Liver (tissue), 9 donors: ENCODE measurements around the gene MEF2D. TPM values are rescaled to one million over a fixed set of nuclear protein-coding genes. Genes with fewer than 3 reads are reported as not detected.

Experiments
- DNase-seq: peaks from one replicate; pipeline ENCODE4 v3.0.0-alpha.2; 2017; ENCODE audit warnings: low spot score
- H3K27ac ChIP-seq, 2 donors: one replicate each; pipeline ENCODE4 v1.7.0; 2013; ENCODE audit warnings: inconsistent platforms in 2 of 2, low read length in 2 of 2, control low read depth in 1 of 2, low read depth in 1 of 2, mild to moderate bottlenecking in 1 of 2
- H3K27me3 ChIP-seq, 4 donors: one replicate each; pipeline versions ENCODE4 v1.6.1 to v1.7.0; 2013; ENCODE audit warnings: low read length in 3 of 4, inconsistent platforms in 1 of 4, mild to moderate bottlenecking in 1 of 4, moderate library complexity in 1 of 4; ENCODE audit not compliant: control insufficient read depth in 4 of 4, insufficient read depth in 4 of 4
- H3K36me3 ChIP-seq, 4 donors: one replicate each; pipeline versions ENCODE4 v1.6.1 to v1.7.0; 2013; ENCODE audit warnings: low read length in 3 of 4, mild to moderate bottlenecking in 3 of 4, low read depth in 1 of 4, moderate library complexity in 1 of 4; ENCODE audit not compliant: control insufficient read depth in 4 of 4, insufficient read depth in 3 of 4
- H3K4me1 ChIP-seq, 4 donors: one replicate each; pipeline versions ENCODE4 v1.6.1 to v1.7.0; 2013; ENCODE audit warnings: low read length in 3 of 4, mild to moderate bottlenecking in 3 of 4, moderate library complexity in 1 of 4; ENCODE audit not compliant: control insufficient read depth in 4 of 4, insufficient read depth in 4 of 4
- H3K4me3 ChIP-seq, 3 donors: one replicate each; pipeline versions ENCODE4 v1.6.1 to v1.7.0; 2013; ENCODE audit warnings: low read length in 3 of 3, control low read depth in 1 of 3, low read depth in 1 of 3, mild to moderate bottlenecking in 1 of 3
- H3K9ac ChIP-seq, 2 donors: one replicate each; pipeline ENCODE4 v1.7.0; 2013; ENCODE audit warnings: low read length in 2 of 2, mild to moderate bottlenecking in 2 of 2, moderate library complexity in 2 of 2, control low read depth in 1 of 2, low read depth in 1 of 2
- H3K9me3 ChIP-seq, 4 donors: one replicate each; pipeline versions ENCODE4 v1.6.1 to v1.7.0; 2013; ENCODE audit warnings: low read length in 3 of 4; ENCODE audit not compliant: control insufficient read depth in 4 of 4
- ATF3 ChIP-seq: IDR thresholded peaks from 2 replicates; pipeline ENCODE4 v1.6.1; 2016; ENCODE audit warnings: antibody characterized with exemption
- CTCF ChIP-seq: fragments of 150-350 bp; IDR thresholded peaks from 2 replicates; pipeline ENCODE4 v1.5.1; 2017; ENCODE audit warnings: improper control_type of control experiment, low read depth, low read length; ENCODE audit not compliant: missing input control
- EGR1 ChIP-seq, 2 donors: IDR thresholded peaks; 2 replicates each; pipeline ENCODE4 v1.6.1; 2016 to 2018; ENCODE audit warnings: antibody characterized with exemption in 2 of 2, low read depth in 2 of 2
- FOXA1 ChIP-seq: IDR thresholded peaks from 2 replicates; pipeline ENCODE4 v1.6.1; 2016; ENCODE audit warnings: antibody characterized with exemption
- FOXA2 ChIP-seq: IDR thresholded peaks from 2 replicates; pipeline ENCODE4 v1.6.1; 2016; ENCODE audit warnings: antibody characterized with exemption
- GABPA ChIP-seq, 2 donors: IDR thresholded peaks in 1 of 2; conservative IDR thresholded peaks in 1 of 2; 2 replicates each; pipeline ENCODE4 v1.6.1; 2016; ENCODE audit warnings: antibody characterized with exemption in 2 of 2, mild to moderate bottlenecking in 1 of 2, moderate library complexity in 1 of 2
- HNF4A ChIP-seq, 2 donors: conservative IDR thresholded peaks; 2 replicates each; pipeline ENCODE4 v1.6.1; 2016; ENCODE audit warnings: antibody characterized with exemption in 2 of 2, mild to moderate bottlenecking in 2 of 2
- HNF4G ChIP-seq: IDR thresholded peaks from 2 replicates; pipeline ENCODE4 v1.6.1; 2016; ENCODE audit warnings: antibody characterized with exemption
- JUND ChIP-seq, 2 donors: IDR thresholded peaks; 2 replicates each; pipeline ENCODE4 v1.6.1; 2016; ENCODE audit warnings: antibody characterized with exemption in 2 of 2
- MAX ChIP-seq: IDR thresholded peaks from 2 replicates; pipeline ENCODE4 v1.6.1; 2016; ENCODE audit warnings: antibody characterized with exemption
- NR2F2 ChIP-seq: IDR thresholded peaks from 2 replicates; pipeline ENCODE4 v1.6.1; 2016; ENCODE audit warnings: antibody characterized with exemption
- RAD21 ChIP-seq, 2 donors: IDR thresholded peaks; 2 replicates each; pipeline ENCODE4 v1.6.1; 2016; ENCODE audit warnings: antibody characterized with exemption in 2 of 2, mild to moderate bottlenecking in 2 of 2
- REST ChIP-seq: IDR thresholded peaks from 2 replicates; pipeline ENCODE4 v1.6.1; 2016; ENCODE audit warnings: antibody characterized with exemption, mild to moderate bottlenecking
- RXRA ChIP-seq, 2 donors: IDR thresholded peaks; 2 replicates each; pipeline ENCODE4 v1.6.1; 2017 to 2018; ENCODE audit warnings: antibody characterized with exemption in 2 of 2, mild to moderate bottlenecking in 1 of 2
- SP1 ChIP-seq: IDR thresholded peaks from 2 replicates; pipeline ENCODE4 v1.6.1; 2018; ENCODE audit warnings: antibody characterized with exemption, mild to moderate bottlenecking
- TAF1 ChIP-seq: conservative IDR thresholded peaks from 2 replicates; pipeline ENCODE4 v1.6.1; 2016; ENCODE audit warnings: antibody characterized with exemption, mild to moderate bottlenecking
- YY1 ChIP-seq: IDR thresholded peaks from 2 replicates; pipeline ENCODE4 v1.6.1; 2016; ENCODE audit warnings: antibody characterized with exemption, mild to moderate bottlenecking
- ZBTB33 ChIP-seq: IDR thresholded peaks from 2 replicates; pipeline ENCODE4 v1.6.1; 2016; ENCODE audit warnings: antibody characterized with exemption
- WGBS: extraction: QIAGEN DNeasy Blood & Tissue Kit; methylation state at CpG from one replicate; pipeline ENCODE4 v1.1.7; 2013; 5-methylcytosine and 5-hydroxymethylcytosine counted together
- polyA plus RNA-seq, 2 donors: library from polyadenylated mRNA; stranded (reverse) in 1 of 2; unstranded in 1 of 2; fragments of 200-250 nt in 1 of 2; fragments of >200 nt in 1 of 2; fragmentation: Nextera tagmentation in 1 of 2; extraction: Ambion mirVana in 1 of 2; gene quantifications; one replicate each; pipeline versions ENCODE4 v1.2.1 to v1.2.3, GENCODE V29; 2013 to 2015
- total RNA-seq, 2 donors: library from RNA; depleted of rRNA; stranded (reverse); fragments of >200 nt; gene quantifications; one replicate each; pipeline ENCODE4 v1.2.3, GENCODE V29; 2014
- donor health status: healthy.
- donor health status: healthy.
- donor health status: healthy.
- donor health status: healthy.
- donor health status: healthy.

The MEF2D gene
- total and polyA plus RNA-seq, 4 donors, result 3.4 to 7.6 (median 5.5) TPM

GRCh38 chr1:156494309-156494895 lies 6.2 kb downstream of the MEF2D start:
- Histone ChIP-seq H3K4me3 (no peak overlapping the region), H3K36me3 (peaks cover 0 to 2% (median 0%) of the 10 kb centered on the region in 4 donors), H3K27ac (no peak overlapping the region), H3K27me3 (no peaks in the 10 kb centered on the region), H3K9me3 (no peaks in the 10 kb centered on the region), H3K9ac (no peak overlapping the region), H3K4me1 (peaks cover 39 to 94% (median 85%) of the 10 kb centered on the region in 4 donors)
- WGBS, result 78% methylated on average over 7 of the region's 7 CpGs
- TF ChIP-seq YY1 (no peak), JUND (IDR thresholded peaks at IDR 0.05) (no peak), REST (no peak), CTCF (no peak), RAD21 (IDR thresholded peaks at IDR 0.05) (no peak), EGR1 (IDR thresholded peaks at IDR 0.05; ENCODE audit: low read depth in 2 of 2) (no peak), GABPA (IDR thresholded peaks at IDR 0.05 in 1 of 2, conservative IDR thresholded peaks at IDR 0.05 in 1 of 2) (no peak), HNF4G (no peak), HNF4A (conservative IDR thresholded peaks at IDR 0.05) (no peak), FOXA2 (no peak), ZBTB33 (no peak), MAX (no peak), RXRA (IDR thresholded peaks at IDR 0.05) (no peak), ATF3 (no peak)
- DNase-seq, result no peak

GRCh38 chr1:156493742-156494141 lies 6.8 kb downstream of the MEF2D start:
- no peak for DNase-seq
- Histone ChIP-seq H3K27ac (no peak overlapping the region), H3K9me3 (no peaks in the 10 kb centered on the region), H3K4me1 (peaks cover 39 to 94% (median 85%) of the 10 kb centered on the region in 4 donors), H3K9ac (no peak overlapping the region), H3K36me3 (peaks cover 0 to 2% (median 0%) of the 10 kb centered on the region in 4 donors), H3K27me3 (no peaks in the 10 kb centered on the region), H3K4me3 (no peak overlapping the region)
- TF ChIP-seq GABPA (IDR thresholded peaks at IDR 0.05 in 1 of 2, conservative IDR thresholded peaks at IDR 0.05 in 1 of 2) (no peak), FOXA2 (no peak), NR2F2 (no peak), CTCF (no peak), ZBTB33 (no peak), FOXA1 (no peak), SP1 (no peak), RAD21 (IDR thresholded peaks at IDR 0.05) (no peak), RXRA (IDR thresholded peaks at IDR 0.05) (no peak), TAF1 (no peak)
